Measurements from ENCODE around the gene OLFML2B.

Gene OLFML2B

GRCh38 chr1:161953256-161953920 is 70.3 kb downstream of the OLFML2B start:
- Histone ChIP-seq H3K4me2 (ENCODE audit: low read length) (no peak overlapping the region), H3K27ac (ENCODE audit: low read length) (no peak overlapping the region)

GRCh38 chr1:161952607-161953172 is 71.0 kb downstream of the OLFML2B start:
- H2AFZ ChIP-seq (ENCODE audit: low read depth, low read length) = no peak overlapping the region
- no peaks in the 10 kb centered on the region for H3K36me3 ChIP-seq (replicated peaks; ENCODE audit: low read depth, low read length)
- 0 out of 2 replicates have a peak, but pooled peaks cover 3% of the 10 kb centered on the region for H3K4me1 ChIP-seq (ENCODE audit: low read length)
- no peak for TF ChIP-seq EZH2phosphoT487 (IDR thresholded peaks at IDR 0.05; ENCODE audit: low read depth)
- TF ChIP-seq CTCF (IDR thresholded peaks at IDR 0.05; ENCODE audit: low read depth, low read length) = no peak
- H3K4me3 ChIP-seq (ENCODE audit: low read length) = no peak overlapping the region
- H3K4me2 ChIP-seq (ENCODE audit: low read length) = no peak overlapping the region
- no peak overlapping the region for H3K27ac ChIP-seq (ENCODE audit: low read length)
- H3K9ac ChIP-seq (ENCODE audit: low read length) = no peak overlapping the region
- H3K9me3 ChIP-seq (ENCODE audit: insufficient read depth, low read length) = no peaks in the 10 kb centered on the region
- H3K27me3 ChIP-seq (ENCODE audit: low read depth, low read length) = no peaks in the 10 kb centered on the region
- no peaks in the 10 kb centered on the region for H4K20me1 ChIP-seq (ENCODE audit: insufficient read depth, low read length)
- H3K79me2 ChIP-seq (ENCODE audit: low read length) = no peaks in the 10 kb centered on the region

More at GRCh38 chr1:161953256-161953920, 70.3 kb downstream of the OLFML2B start:
- no peaks in the 10 kb centered on the region for H3K79me2 ChIP-seq (ENCODE audit: low read length)
- no peaks in the 10 kb centered on the region for H3K27me3 ChIP-seq (ENCODE audit: low read depth, low read length)
- H3K36me3 ChIP-seq (replicated peaks; ENCODE audit: low read depth, low read length) = no peaks in the 10 kb centered on the region
- H2AFZ ChIP-seq (ENCODE audit: low read depth, low read length) = no peak overlapping the region
- H4K20me1 ChIP-seq (ENCODE audit: insufficient read depth, low read length) = no peaks in the 10 kb centered on the region
- 0 out of 2 replicates have a peak, but pooled peaks cover 3% of the 10 kb centered on the region for H3K4me1 ChIP-seq (ENCODE audit: low read length)
- no peaks in the 10 kb centered on the region for H3K9me3 ChIP-seq (ENCODE audit: insufficient read depth, low read length)
- no peak overlapping the region for H3K4me3 ChIP-seq (ENCODE audit: low read length)
- no peak overlapping the region for H3K9ac ChIP-seq (ENCODE audit: low read length)
- TF ChIP-seq EZH2phosphoT487 (IDR thresholded peaks at IDR 0.05; ENCODE audit: low read depth) (no peak), CTCF (IDR thresholded peaks at IDR 0.05; ENCODE audit: low read depth, low read length) (no peak)

- Histone ChIP-seq H3K9ac (ENCODE audit: low read length) (no peak overlapping the region), H3K36me3 (replicated peaks; ENCODE audit: low read depth, low read length) (no peaks in the 10 kb centered on the region), H3K79me2 (ENCODE audit: low read length) (no peaks in the 10 kb centered on the region), H3K27ac (ENCODE audit: low read length) (no peak overlapping the region), H3K4me3 (ENCODE audit: low read length) (no peak overlapping the region), H4K20me1 (ENCODE audit: insufficient read depth, low read length) (no peaks in the 10 kb centered on the region), H3K4me2 (ENCODE audit: low read length) (no peak overlapping the region), H3K4me1 (ENCODE audit: low read length) (0 out of 2 replicates have a peak, but pooled peaks cover 3% of the 10 kb centered on the region), H3K9me3 (ENCODE audit: insufficient read depth, low read length) (no peaks in the 10 kb centered on the region), H3K27me3 (ENCODE audit: low read depth, low read length) (no peaks in the 10 kb centered on the region), H2AFZ (ENCODE audit: low read depth, low read length) (no peak overlapping the region)
- no peak for TF ChIP-seq CTCF (IDR thresholded peaks at IDR 0.05; ENCODE audit: low read depth, low read length)
- no peak for TF ChIP-seq EZH2phosphoT487 (IDR thresholded peaks at IDR 0.05; ENCODE audit: low read depth)
Measured at GRCh38 chr1:161951646-161952045, 72.0 kb downstream of the OLFML2B start.

- Histone ChIP-seq H3K4me3 (ENCODE audit: low read length) (no peak overlapping the region), H3K4me2 (ENCODE audit: low read length) (no peak overlapping the region), H3K27ac (ENCODE audit: low read length) (no peak overlapping the region), H3K9ac (ENCODE audit: low read length) (no peak overlapping the region), H3K27me3 (ENCODE audit: low read depth, low read length) (no peaks in the 10 kb centered on the region), H3K9me3 (ENCODE audit: insufficient read depth, low read length) (no peaks in the 10 kb centered on the region), H3K79me2 (ENCODE audit: low read length) (no peaks in the 10 kb centered on the region), H4K20me1 (ENCODE audit: insufficient read depth, low read length) (no peaks in the 10 kb centered on the region), H2AFZ (ENCODE audit: low read depth, low read length) (no peak overlapping the region), H3K4me1 (ENCODE audit: low read length) (0 out of 2 replicates have a peak, but pooled peaks cover 3% of the 10 kb centered on the region), H3K36me3 (replicated peaks; ENCODE audit: low read depth, low read length) (no peaks in the 10 kb centered on the region)
- no peak for TF ChIP-seq EZH2phosphoT487 (IDR thresholded peaks at IDR 0.05; ENCODE audit: low read depth)
Measured at GRCh38 chr1:161950377-161950776, 73.3 kb downstream of the OLFML2B start.

All from OCI-LY3 (cell line).